ENCODE results near the gene NKX2-2.

The NKX2-2 gene

GRCh38 chr20:21513881-21514540 lies at the start of gene NKX2-2:
TSS of gene NKX2-2 (minus strand) at chr20:21514064. CDS start at chr20:21513669, 395 bp downstream.
- no peak for DNase-seq

GRCh38 chr20:21562656-21563055 lies 48.8 kb upstream of the NKX2-2 start:
- no peak for DNase-seq

GRCh38 chr20:21559305-21559704 lies 45.4 kb upstream of the NKX2-2 start:
- no peak for DNase-seq

GRCh38 chr20:21557241-21558020 lies 43.6 kb upstream of the NKX2-2 start:
- DNase-seq: no peak

- no peak for DNase-seq
These were observed 42.5 kb upstream of the NKX2-2 start for GRCh38 chr20:21556398-21556797.

GRCh38 chr20:21555470-21556120 lies 41.7 kb upstream of the NKX2-2 start:
- no peak for DNase-seq

- DNase-seq: no peak
These were observed 41.1 kb upstream of the NKX2-2 start for GRCh38 chr20:21554985-21555384.

- no peak for DNase-seq
These were observed 40.6 kb upstream of the NKX2-2 start for GRCh38 chr20:21554376-21554890.

GRCh38 chr20:21550587-21550986 lies 36.7 kb upstream of the NKX2-2 start:
- DNase-seq: no peak

- DNase-seq: peak; percentile 72
These were observed 34.6 kb upstream of the NKX2-2 start for GRCh38 chr20:21548390-21549035.

GRCh38 chr20:21546355-21546754 lies 32.5 kb upstream of the NKX2-2 start:
- DNase-seq: no peak

- DNase-seq: no peak
These were observed 25.6 kb upstream of the NKX2-2 start for GRCh38 chr20:21539512-21539911.

- no peak for DNase-seq
These were observed 21.0 kb upstream of the NKX2-2 start for GRCh38 chr20:21534886-21535285.

- DNase-seq: peak; percentile 99
These were observed 20.6 kb upstream of the NKX2-2 start for GRCh38 chr20:21534453-21534852.

GRCh38 chr20:21529863-21530262 lies 16.0 kb upstream of the NKX2-2 start:
- peak; percentile 73 for DNase-seq

- no peak for DNase-seq
These were observed 15.0 kb upstream of the NKX2-2 start for GRCh38 chr20:21528870-21529269.

GRCh38 chr20:21527908-21528307 lies 14.0 kb upstream of the NKX2-2 start:
- DNase-seq: no peak

- no peak for DNase-seq
These were observed 12.9 kb upstream of the NKX2-2 start for GRCh38 chr20:21526776-21527175.

GRCh38 chr20:21523895-21524294 lies 10.0 kb upstream of the NKX2-2 start:
- DNase-seq: no peak

- no peak for DNase-seq
These were observed 9.5 kb upstream of the NKX2-2 start for GRCh38 chr20:21523281-21523868.

GRCh38 chr20:21522481-21523280 lies 8.8 kb upstream of the NKX2-2 start:
- DNase-seq: peak; percentile 63
